Activated gamma-delta T cell (primary cell): Measurements from ENCODE around the gene SMCR8.
"Not testable (repeated sequence)": the region's sequence is repeated elsewhere in the genome, so short reads cannot be mapped to it uniquely, and the experiment has no call there.

Source experiments
- DNase-seq: peaks from one replicate; lab custom pipeline; 2025; lab: John Stamatoyannopoulos, UW

Gene SMCR8

GRCh38 chr17:18361837-18362697 lies 47.0 kb downstream of the SMCR8 start:
- DNase-seq: no peak

- DNase-seq: no peak
Measured at GRCh38 chr17:18362698-18363100, 47.6 kb downstream of the SMCR8 start.

GRCh38 chr17:18363101-18364049 lies 48.3 kb downstream of the SMCR8 start, which contains the start of gene SHMT1:
Gene SHMT1 (minus strand): TSS chr17:18363550. CDS start chr17:18355981, 7,569 bp downstream.
- peak; percentile 90 for DNase-seq

GRCh38 chr17:18364166-18364565 lies 49.1 kb downstream of the SMCR8 start:
- no peak for DNase-seq

GRCh38 chr17:18368946-18369345 lies 53.9 kb downstream of the SMCR8 start:
- no peak for DNase-seq

- no peak for DNase-seq
Measured at GRCh38 chr17:18370761-18371160, 55.7 kb downstream of the SMCR8 start.

- DNase-seq: no peak
Measured at GRCh38 chr17:18371455-18371854, 56.4 kb downstream of the SMCR8 start.

- not testable (repeated sequence) for DNase-seq
Measured at GRCh38 chr17:18373181-18373580, 58.1 kb downstream of the SMCR8 start.

GRCh38 chr17:18374216-18374615 lies 59.1 kb downstream of the SMCR8 start:
- no peak for DNase-seq
